Hepatocyte (in vitro differentiated cells): Measurements from ENCODE around the gene MICAL2. TPM values are rescaled to one million over a fixed set of nuclear protein-coding genes. Genes with fewer than 3 reads are reported as not detected.
A peak's percentile ranks its signal among the peaks of the same experiment; 100 is the strongest.

ENCODE experiments used
- DNase-seq: peaks from one replicate; pipeline ENCODE4 v3.0.0-alpha.2; 2016; ENCODE audit warnings: low spot score
- H2AFZ ChIP-seq: fragments of 200-600 bp; sonication (generic); 2 replicates; pipeline ENCODE4 v1.6.0; 2016; ENCODE audit warnings: antibody characterized with exemption, mild to moderate bottlenecking
- H3K27ac ChIP-seq: fragments of 200-600 bp; sonication (generic); 2 replicates; pipeline ENCODE4 v1.5.1; 2016; ENCODE audit warnings: mild to moderate bottlenecking
- H3K27me3 ChIP-seq: fragments of 200-600 bp; sonication (generic); 2 replicates; pipeline ENCODE4 v1.6.1; 2016
- H3K36me3 ChIP-seq: fragments of 200-600 bp; sonication (generic); replicated peaks from 2 replicates; pipeline ENCODE4 v1.5.1; 2016; ENCODE audit warnings: low read depth; ENCODE audit not compliant: insufficient read depth
- H3K4me1 ChIP-seq: fragments of 200-600 bp; sonication (generic); 2 replicates; pipeline ENCODE4 v1.5.1; 2016; ENCODE audit warnings: mild to moderate bottlenecking, moderate library complexity; ENCODE audit not compliant: insufficient read depth
- H3K4me2 ChIP-seq: fragments of 200-600 bp; sonication (generic); 2 replicates; pipeline ENCODE4 v1.6.0; 2016
- H3K4me3 ChIP-seq: fragments of 200-600 bp; sonication (generic); 2 replicates; pipeline ENCODE4 v1.5.1; 2016; ENCODE audit warnings: mild to moderate bottlenecking
- H3K79me2 ChIP-seq: fragments of 200-600 bp; sonication (generic); 2 replicates; pipeline ENCODE4 v1.6.0; 2017; ENCODE audit warnings: mild to moderate bottlenecking
- H3K9me2 ChIP-seq: fragments of 200-600 bp; sonication (generic); replicated peaks from 2 replicates; pipeline ENCODE4 v1.6.0; 2017; ENCODE audit warnings: mild to moderate bottlenecking; ENCODE audit not compliant: insufficient read depth
- H3K9me3 ChIP-seq: fragments of 200-600 bp; sonication (generic); 2 replicates; pipeline ENCODE4 v1.5.1; 2016; ENCODE audit warnings: low read depth, mild to moderate bottlenecking
- H4K20me1 ChIP-seq: fragments of 200-600 bp; sonication (generic); 2 replicates; pipeline ENCODE4 v1.6.0; 2016; ENCODE audit warnings: mild to moderate bottlenecking; ENCODE audit not compliant: insufficient read depth, poor library complexity, severe bottlenecking
- EZH2 ChIP-seq: fragments of 200-600 bp; sonication (generic); IDR thresholded peaks from 2 replicates; pipeline ENCODE4 v1.6.1; 2016; ENCODE audit warnings: antibody characterized with exemption, mild to moderate bottlenecking, borderline replicate concordance
- EZH2phosphoT487 ChIP-seq: fragments of 200-600 bp; sonication (generic); IDR thresholded peaks from one replicate; pipeline ENCODE4 v1.6.1; 2018; ENCODE audit warnings: antibody characterized with exemption, mild to moderate bottlenecking, low read depth, moderate library complexity; ENCODE audit not compliant: unreplicated experiment, severe bottlenecking
- WGBS: methylation state at CpG from one replicate; pipeline ENCODE4 v1.1.6; 2016; ENCODE audit warnings: low lambda C conversion rate; ENCODE audit errors: missing lambda C conversion rate; 5-methylcytosine and 5-hydroxymethylcytosine counted together
- polyA plus RNA-seq: library from polyadenylated mRNA; unstranded; fragments of >200 nt; fragmentation: Nextera tagmentation; extraction: Ambion mirVana; gene quantifications from 2 replicates; pipeline ENCODE4 v1.2.1, GENCODE V29; 2016
- total RNA-seq: library from RNA; depleted of rRNA; stranded (reverse); fragments of >200 nt; gene quantifications from 2 replicates; pipeline ENCODE4 v1.2.3, GENCODE V29; 2014
- TF ChIP-seq, protein P1 (sequence below): fragments of 200-600 bp; sonication (generic); IDR thresholded peaks from 2 replicates; pipeline ENCODE4 v1.5.1; 2016; ENCODE audit warnings: antibody characterized with exemption, mild to moderate bottlenecking; ENCODE audit not compliant: poor library complexity

The MICAL2 gene
- total and polyA plus RNA-seq, 2 experiments from 2014 or later: 36.8 to 56.0 TPM

DNA sequence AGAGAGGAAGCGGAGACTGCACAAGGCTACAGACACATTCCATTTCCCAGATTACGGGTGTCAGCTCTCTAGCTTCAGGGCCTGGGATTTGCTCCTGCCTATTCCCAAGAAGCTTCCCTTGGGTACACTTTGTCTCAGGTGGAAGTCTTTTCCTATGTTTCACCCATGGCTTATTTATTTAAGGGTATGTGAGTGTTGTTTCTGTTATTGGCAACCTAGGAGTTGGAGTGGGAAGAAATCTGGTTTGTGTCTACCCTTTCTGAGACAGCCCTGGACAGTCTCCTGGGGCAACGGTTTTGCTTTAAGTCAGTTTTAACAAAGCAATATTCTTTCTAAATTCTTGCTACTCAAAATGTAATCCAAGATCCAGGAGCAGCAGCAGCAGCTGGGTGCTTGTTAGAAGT lies 127.0 kb downstream of the MICAL2 start:
- Histone ChIP-seq H4K20me1 (no peaks in the 10 kb centered on the region), H3K4me2 (no peak overlapping the region), H3K36me3 (no peaks in the 10 kb centered on the region), H3K4me1 (peaks cover 20% of the 10 kb centered on the region), H2AFZ (no peak overlapping the region), H3K9me2 (no peaks in the 10 kb centered on the region), H3K79me2 (no peaks in the 10 kb centered on the region), H3K9me3 (no peaks in the 10 kb centered on the region), H3K27me3 (no peaks in the 10 kb centered on the region), H3K4me3 (no peak overlapping the region), H3K27ac (peak overlapping the region; percentile 39)
- DNase-seq: no peak
- WGBS: 60% methylated on average over 3 of the region's 3 CpGs
- TF ChIP-seq, protein P1, sequence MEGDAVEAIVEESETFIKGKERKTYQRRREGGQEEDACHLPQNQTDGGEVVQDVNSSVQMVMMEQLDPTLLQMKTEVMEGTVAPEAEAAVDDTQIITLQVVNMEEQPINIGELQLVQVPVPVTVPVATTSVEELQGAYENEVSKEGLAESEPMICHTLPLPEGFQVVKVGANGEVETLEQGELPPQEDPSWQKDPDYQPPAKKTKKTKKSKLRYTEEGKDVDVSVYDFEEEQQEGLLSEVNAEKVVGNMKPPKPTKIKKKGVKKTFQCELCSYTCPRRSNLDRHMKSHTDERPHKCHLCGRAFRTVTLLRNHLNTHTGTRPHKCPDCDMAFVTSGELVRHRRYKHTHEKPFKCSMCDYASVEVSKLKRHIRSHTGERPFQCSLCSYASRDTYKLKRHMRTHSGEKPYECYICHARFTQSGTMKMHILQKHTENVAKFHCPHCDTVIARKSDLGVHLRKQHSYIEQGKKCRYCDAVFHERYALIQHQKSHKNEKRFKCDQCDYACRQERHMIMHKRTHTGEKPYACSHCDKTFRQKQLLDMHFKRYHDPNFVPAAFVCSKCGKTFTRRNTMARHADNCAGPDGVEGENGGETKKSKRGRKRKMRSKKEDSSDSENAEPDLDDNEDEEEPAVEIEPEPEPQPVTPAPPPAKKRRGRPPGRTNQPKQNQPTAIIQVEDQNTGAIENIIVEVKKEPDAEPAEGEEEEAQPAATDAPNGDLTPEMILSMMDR: no peak
- TF ChIP-seq EZH2 (no peak), EZH2phosphoT487 (no peak)

DNA sequence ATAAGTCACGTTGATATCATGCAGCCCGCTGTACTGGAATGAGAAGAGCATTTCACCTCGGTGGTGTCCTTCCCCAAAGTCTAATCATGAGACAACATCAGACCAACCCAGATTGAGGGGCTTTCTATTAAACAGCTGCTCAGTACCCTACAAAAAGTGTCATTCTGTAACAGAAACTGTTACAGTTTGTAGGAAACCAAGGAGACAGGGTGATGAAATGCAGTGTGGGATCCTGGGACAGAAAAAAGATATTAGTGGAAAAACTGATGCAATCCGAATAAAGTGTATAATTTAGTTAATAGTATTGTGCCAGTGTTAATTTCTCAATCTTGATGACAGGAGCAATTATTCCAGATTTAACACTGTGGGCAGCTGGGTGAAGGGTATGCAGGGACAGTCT lies 128.0 kb downstream of the MICAL2 start:
- H3K27me3 ChIP-seq: no peaks in the 10 kb centered on the region
- H3K4me2 ChIP-seq: no peak overlapping the region
- peaks cover 15% of the 10 kb centered on the region for H3K4me1 ChIP-seq
- no peaks in the 10 kb centered on the region for H4K20me1 ChIP-seq
- no peak for TF ChIP-seq EZH2phosphoT487
- no peak for TF ChIP-seq EZH2
- TF ChIP-seq, protein P1: no peak
- no peaks in the 10 kb centered on the region for H3K79me2 ChIP-seq
- H3K9me3 ChIP-seq: no peaks in the 10 kb centered on the region
- no peaks in the 10 kb centered on the region for H3K36me3 ChIP-seq
- 94% methylated on average over 4 of the region's 4 CpGs for WGBS
- no peak overlapping the region for H2AFZ ChIP-seq
- no peaks in the 10 kb centered on the region for H3K9me2 ChIP-seq
- no peak for DNase-seq
- no peak overlapping the region for H3K27ac ChIP-seq
- no peak overlapping the region for H3K4me3 ChIP-seq

DNA sequence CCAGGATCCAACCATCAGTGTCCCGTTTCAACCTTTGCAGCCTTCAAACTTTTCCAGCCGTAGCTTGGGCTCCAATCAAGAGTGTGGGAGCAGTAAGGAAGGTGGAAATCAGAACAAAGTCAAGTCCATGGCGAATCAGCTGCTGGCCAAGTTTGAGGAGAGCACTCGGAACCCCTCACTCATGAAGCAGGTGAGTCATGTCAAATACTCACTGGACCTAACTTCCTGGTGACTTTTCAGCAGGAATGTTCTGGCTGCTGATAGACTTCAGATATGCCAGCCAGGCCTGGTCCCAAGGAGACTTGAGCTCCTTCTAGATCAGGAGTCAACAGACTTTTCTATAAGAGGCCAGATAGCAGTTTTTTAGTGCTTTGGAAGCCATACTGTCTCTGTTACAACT lies 129.0 kb downstream of the MICAL2 start:
- DNase-seq: no peak
- no peaks in the 10 kb centered on the region for H3K36me3 ChIP-seq
- no peak overlapping the region for H3K4me2 ChIP-seq
- 90% methylated on average over 4 of the region's 4 CpGs for WGBS
- H3K4me3 ChIP-seq: no peak overlapping the region
- no peak overlapping the region for H2AFZ ChIP-seq
- no peaks in the 10 kb centered on the region for H3K9me2 ChIP-seq
- peaks cover 15% of the 10 kb centered on the region for H3K4me1 ChIP-seq
- no peaks in the 10 kb centered on the region for H3K79me2 ChIP-seq
- peak overlapping the region; percentile 13 for H3K27ac ChIP-seq
- TF ChIP-seq EZH2 (no peak), EZH2phosphoT487 (no peak)
- TF ChIP-seq, protein P1: no peak
- H3K27me3 ChIP-seq: no peaks in the 10 kb centered on the region
- no peaks in the 10 kb centered on the region for H3K9me3 ChIP-seq
- H4K20me1 ChIP-seq: no peaks in the 10 kb centered on the region

DNA sequence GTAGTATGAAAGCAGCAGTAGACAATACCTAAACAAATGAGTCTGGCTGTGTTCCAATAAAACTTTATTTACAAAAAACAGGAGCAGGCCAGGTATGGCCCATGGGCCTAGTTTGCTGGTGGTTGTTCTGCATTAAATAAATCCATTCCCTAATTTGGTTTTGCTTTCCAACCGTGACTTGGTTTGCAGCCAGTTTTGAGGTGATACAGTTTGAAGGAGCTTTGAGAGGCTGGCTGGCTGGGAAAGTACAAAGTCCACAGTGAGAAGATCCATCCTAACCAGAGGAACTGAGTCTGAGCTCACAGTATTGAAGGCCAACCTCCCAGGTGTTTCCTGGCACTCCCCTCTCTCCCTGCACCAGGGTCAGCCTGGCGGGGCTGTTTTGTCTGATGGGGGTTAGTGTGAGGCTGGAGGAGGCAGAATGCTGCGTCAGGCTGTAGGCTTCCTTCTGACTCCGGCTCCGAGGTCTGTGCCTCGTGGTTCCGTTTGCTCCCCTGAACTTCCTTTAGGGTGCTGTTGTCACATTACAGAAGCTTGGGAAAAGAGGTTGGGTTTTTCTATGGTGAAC lies 129.5 kb downstream of the MICAL2 start:
- H3K36me3 ChIP-seq: no peaks in the 10 kb centered on the region
- H3K4me2 ChIP-seq: no peak overlapping the region
- no peaks in the 10 kb centered on the region for H3K27me3 ChIP-seq
- peak overlapping the region; percentile 13 for H3K27ac ChIP-seq
- H4K20me1 ChIP-seq: no peaks in the 10 kb centered on the region
- WGBS: 92% methylated on average over 7 of the region's 7 CpGs
- no peak overlapping the region for H2AFZ ChIP-seq
- H3K9me3 ChIP-seq: no peaks in the 10 kb centered on the region
- no peak for DNase-seq
- no peaks in the 10 kb centered on the region for H3K9me2 ChIP-seq
- H3K4me1 ChIP-seq: peaks cover 15% of the 10 kb centered on the region
- no peak for TF ChIP-seq EZH2
- H3K4me3 ChIP-seq: no peak overlapping the region
- no peaks in the 10 kb centered on the region for H3K79me2 ChIP-seq
